Skeletal muscle cell (primary cell): ENCODE results near the gene TMEM214.

Experiments used
- DNase-seq: peaks from one replicate; pipeline ENCODE4 v3.0.0-alpha.2; 2010; ENCODE audit warnings: low read depth
- H3K4me3 ChIP-seq: 2 replicates; pipeline ENCODE4 v1.5.1; 2011; ENCODE audit warnings: low read depth, mild to moderate bottlenecking, control low read depth, low read length, moderate library complexity

Gene TMEM214

GRCh38 chr2:27032495-27033252 is at the start of gene TMEM214:
Gene TMEM214 (plus strand): TSS chr2:27032965. CDS start chr2:27033016, 51 bp downstream.
- H3K4me3 ChIP-seq, result peak within 1 kb of the TSS; percentile 99
- DNase-seq, result peak; percentile 64

GRCh38 chr2:26983746-26984145 is 49.0 kb upstream of the TMEM214 start:
- no peak for DNase-seq

GRCh38 chr2:26985807-26986206 is 47.0 kb upstream of the TMEM214 start:
- DNase-seq, result no peak

More at GRCh38 chr2:26983746-26984145, 49.0 kb upstream of the TMEM214 start:
- no peak overlapping the region for H3K4me3 ChIP-seq

GRCh38 chr2:26986576-26986975 is 46.2 kb upstream of the TMEM214 start:
- H3K4me3 ChIP-seq, result no peak overlapping the region
- no peak for DNase-seq

More at GRCh38 chr2:26985807-26986206, 47.0 kb upstream of the TMEM214 start:
- no peak overlapping the region for H3K4me3 ChIP-seq

GRCh38 chr2:26988058-26988860 is 44.5 kb upstream of the TMEM214 start:
- DNase-seq, result peak; percentile 47
- no peak overlapping the region for H3K4me3 ChIP-seq

GRCh38 chr2:26989156-26989555 is 43.6 kb upstream of the TMEM214 start:
- DNase-seq, result no peak
- H3K4me3 ChIP-seq, result no peak overlapping the region

GRCh38 chr2:26991717-26992116 is 41.0 kb upstream of the TMEM214 start:
- no peak for DNase-seq

GRCh38 chr2:26993768-26994167 is 39.0 kb upstream of the TMEM214 start:
- no peak overlapping the region for H3K4me3 ChIP-seq
- DNase-seq, result no peak

More at GRCh38 chr2:26991717-26992116, 41.0 kb upstream of the TMEM214 start:
- H3K4me3 ChIP-seq, result no peak overlapping the region

- no peak for DNase-seq
- H3K4me3 ChIP-seq, result no peak overlapping the region
Measured at GRCh38 chr2:26994983-26995382, 37.8 kb upstream of the TMEM214 start.

GRCh38 chr2:26997394-26997793 is 35.4 kb upstream of the TMEM214 start:
- no peak for DNase-seq
- H3K4me3 ChIP-seq, result no peak overlapping the region

GRCh38 chr2:26998323-26998722 is 34.4 kb upstream of the TMEM214 start:
- no peak overlapping the region for H3K4me3 ChIP-seq
- no peak for DNase-seq

- no peak for DNase-seq
- no peak overlapping the region for H3K4me3 ChIP-seq
Measured at GRCh38 chr2:27000228-27000627, 32.5 kb upstream of the TMEM214 start.

GRCh38 chr2:27000995-27001394 is 31.8 kb upstream of the TMEM214 start:
- H3K4me3 ChIP-seq, result no peak overlapping the region

GRCh38 chr2:27001950-27002349 is 30.8 kb upstream of the TMEM214 start:
- H3K4me3 ChIP-seq, result no peak overlapping the region
- no peak for DNase-seq

More at GRCh38 chr2:27000995-27001394, 31.8 kb upstream of the TMEM214 start:
- no peak for DNase-seq

- DNase-seq, result no peak
- H3K4me3 ChIP-seq, result no peak overlapping the region
Measured at GRCh38 chr2:27003007-27003406, 29.8 kb upstream of the TMEM214 start.

GRCh38 chr2:27003857-27004256 is 28.9 kb upstream of the TMEM214 start:
- no peak for DNase-seq
- H3K4me3 ChIP-seq, result no peak overlapping the region

GRCh38 chr2:27006602-27007415 is 26.0 kb upstream of the TMEM214 start:
- DNase-seq, result no peak
- no peak overlapping the region for H3K4me3 ChIP-seq

- H3K4me3 ChIP-seq, result no peak overlapping the region
- no peak for DNase-seq
Measured at GRCh38 chr2:27007416-27008374, 25.1 kb upstream of the TMEM214 start.

GRCh38 chr2:27008678-27009077 is 24.1 kb upstream of the TMEM214 start:
- no peak overlapping the region for H3K4me3 ChIP-seq
- no peak for DNase-seq
